Activated naive CD8-positive, alpha-beta T cell (primary cell): ENCODE data around the gene TMEM8B.
A peak's percentile ranks its signal among the peaks of the same experiment; 100 is the strongest.

Experiments
- H3K27ac Mint-ChIP-seq: one replicate; pipeline ENCODE4 v1.8.0; 2021; ENCODE audit warnings: mixed read lengths
- H3K27me3 Mint-ChIP-seq: one replicate; pipeline ENCODE4 v1.8.0; 2021; ENCODE audit warnings: mixed read lengths
- H3K36me3 Mint-ChIP-seq: one replicate; pipeline ENCODE4 v1.8.0; 2021; ENCODE audit warnings: mixed read lengths
- H3K4me1 Mint-ChIP-seq: one replicate; pipeline ENCODE4 v1.8.0; 2021; ENCODE audit warnings: low read depth, mixed read lengths
- H3K4me3 Mint-ChIP-seq: one replicate; pipeline ENCODE4 v1.8.0; 2021; ENCODE audit warnings: mild to moderate bottlenecking, mixed read lengths
- H3K9me3 Mint-ChIP-seq: one replicate; pipeline ENCODE4 v1.8.0; 2021; ENCODE audit warnings: low read depth, mixed read lengths

Gene TMEM8B

GRCh38 chr9:35800530-35800929, 28.5 kb upstream of the TMEM8B start:
- peaks cover 17% of the 10 kb centered on the region for H3K4me1 Mint-ChIP-seq
- no peak overlapping the region for H3K4me3 Mint-ChIP-seq
- no peaks in the 10 kb centered on the region for H3K9me3 Mint-ChIP-seq
- H3K27me3 Mint-ChIP-seq, result no peaks in the 10 kb centered on the region
- H3K27ac Mint-ChIP-seq, result no peak overlapping the region
- peaks cover 17% of the 10 kb centered on the region for H3K36me3 Mint-ChIP-seq

GRCh38 chr9:35801328-35802128, 27.5 kb upstream of the TMEM8B start:
- peaks cover 17% of the 10 kb centered on the region for H3K36me3 Mint-ChIP-seq
- no peaks in the 10 kb centered on the region for H3K9me3 Mint-ChIP-seq
- H3K27ac Mint-ChIP-seq, result no peak overlapping the region
- H3K27me3 Mint-ChIP-seq, result no peaks in the 10 kb centered on the region
- peaks cover 17% of the 10 kb centered on the region for H3K4me1 Mint-ChIP-seq
- H3K4me3 Mint-ChIP-seq, result no peak overlapping the region

GRCh38 chr9:35806101-35806500, 22.9 kb upstream of the TMEM8B start:
- peaks cover 4% of the 10 kb centered on the region for H3K36me3 Mint-ChIP-seq
- H3K4me1 Mint-ChIP-seq, result peaks cover 5% of the 10 kb centered on the region
- H3K27ac Mint-ChIP-seq, result no peak overlapping the region
- H3K4me3 Mint-ChIP-seq, result no peak overlapping the region
- H3K9me3 Mint-ChIP-seq, result no peaks in the 10 kb centered on the region
- H3K27me3 Mint-ChIP-seq, result no peaks in the 10 kb centered on the region

GRCh38 chr9:35808433-35808832, 20.6 kb upstream of the TMEM8B start:
- Mint-ChIP-seq H3K4me1 (peaks cover 24% of the 10 kb centered on the region), H3K9me3 (no peaks in the 10 kb centered on the region), H3K27ac (no peak overlapping the region), H3K4me3 (no peak overlapping the region), H3K36me3 (peaks cover under 1% of the 10 kb centered on the region), H3K27me3 (no peaks in the 10 kb centered on the region)

GRCh38 chr9:35810122-35810521, 18.9 kb upstream of the TMEM8B start:
- no peak overlapping the region for H3K27ac Mint-ChIP-seq
- no peaks in the 10 kb centered on the region for H3K27me3 Mint-ChIP-seq
- peaks cover 33% of the 10 kb centered on the region for H3K4me1 Mint-ChIP-seq
- H3K36me3 Mint-ChIP-seq, result no peaks in the 10 kb centered on the region
- H3K4me3 Mint-ChIP-seq, result no peak overlapping the region
- no peaks in the 10 kb centered on the region for H3K9me3 Mint-ChIP-seq

- peak overlapping the region; percentile 98 for H3K4me3 Mint-ChIP-seq
- no peaks in the 10 kb centered on the region for H3K36me3 Mint-ChIP-seq
- peaks cover 39% of the 10 kb centered on the region for H3K4me1 Mint-ChIP-seq
- peak overlapping the region; percentile 89 for H3K27ac Mint-ChIP-seq
- H3K9me3 Mint-ChIP-seq, result no peaks in the 10 kb centered on the region
- no peaks in the 10 kb centered on the region for H3K27me3 Mint-ChIP-seq
Measured at GRCh38 chr9:35811381-35812024, 17.5 kb upstream of the TMEM8B start.

GRCh38 chr9:35812025-35812602, 16.9 kb upstream of the TMEM8B start, which contains the start of gene SPAG8:
TSS of gene SPAG8 (minus strand) at chr9:35812262. CDS start at chr9:35812147, 115 bp downstream.
- H3K4me3 Mint-ChIP-seq, result peak within 1 kb of the TSS; percentile 98
- no peaks in the 10 kb centered on the region for H3K27me3 Mint-ChIP-seq
- peaks cover 39% of the 10 kb centered on the region for H3K4me1 Mint-ChIP-seq
- H3K36me3 Mint-ChIP-seq, result no peaks in the 10 kb centered on the region
- H3K27ac Mint-ChIP-seq, result peak within 1 kb of the TSS; percentile 89
- no peaks in the 10 kb centered on the region for H3K9me3 Mint-ChIP-seq

- Mint-ChIP-seq H3K4me3 (peak overlapping the region; percentile 98), H3K27me3 (no peaks in the 10 kb centered on the region), H3K9me3 (no peaks in the 10 kb centered on the region), H3K27ac (peak overlapping the region; percentile 87), H3K36me3 (no peaks in the 10 kb centered on the region), H3K4me1 (peaks cover 39% of the 10 kb centered on the region)
Measured at GRCh38 chr9:35813434-35814105, 15.5 kb upstream of the TMEM8B start.

- no peaks in the 10 kb centered on the region for H3K9me3 Mint-ChIP-seq
- H3K36me3 Mint-ChIP-seq, result no peaks in the 10 kb centered on the region
Measured at GRCh38 chr9:35814106-35814840, 14.8 kb upstream of the TMEM8B start.

GRCh38 chr9:35814841-35815543, 14.0 kb upstream of the TMEM8B start, which contains the start of gene HINT2:
TSS of gene HINT2 (minus strand) at chr9:35815042. CDS start at chr9:35814979, 63 bp downstream.
- no peaks in the 10 kb centered on the region for H3K9me3 Mint-ChIP-seq
- H3K4me1 Mint-ChIP-seq, result peaks cover 39% of the 10 kb centered on the region
- peak within 1 kb of the TSS; percentile 98 for H3K4me3 Mint-ChIP-seq

More at GRCh38 chr9:35814106-35814840, 14.8 kb upstream of the TMEM8B start:
- peak overlapping the region; percentile 98 for H3K4me3 Mint-ChIP-seq
- H3K27me3 Mint-ChIP-seq, result no peaks in the 10 kb centered on the region
- peak overlapping the region; percentile 87 for H3K27ac Mint-ChIP-seq
- H3K4me1 Mint-ChIP-seq, result peaks cover 39% of the 10 kb centered on the region

GRCh38 chr9:35816708-35817107, 12.3 kb upstream of the TMEM8B start:
- Mint-ChIP-seq H3K9me3 (no peaks in the 10 kb centered on the region), H3K4me1 (peaks cover 31% of the 10 kb centered on the region), H3K36me3 (no peaks in the 10 kb centered on the region), H3K27me3 (no peaks in the 10 kb centered on the region), H3K4me3 (no peak overlapping the region), H3K27ac (no peak overlapping the region)

More at GRCh38 chr9:35814841-35815543, 14.0 kb upstream of the TMEM8B start, which contains the start of gene HINT2:
- no peaks in the 10 kb centered on the region for H3K27me3 Mint-ChIP-seq
- H3K27ac Mint-ChIP-seq, result peak within 1 kb of the TSS; percentile 99
- H3K36me3 Mint-ChIP-seq, result no peaks in the 10 kb centered on the region

GRCh38 chr9:35818341-35818740, 10.7 kb upstream of the TMEM8B start:
- H3K27ac Mint-ChIP-seq, result no peak overlapping the region
- H3K36me3 Mint-ChIP-seq, result no peaks in the 10 kb centered on the region
- H3K27me3 Mint-ChIP-seq, result no peaks in the 10 kb centered on the region
- H3K9me3 Mint-ChIP-seq, result no peaks in the 10 kb centered on the region
- H3K4me3 Mint-ChIP-seq, result no peak overlapping the region
- H3K4me1 Mint-ChIP-seq, result peaks cover 16% of the 10 kb centered on the region

- Mint-ChIP-seq H3K27me3 (no peaks in the 10 kb centered on the region), H3K4me3 (no peak overlapping the region), H3K4me1 (peaks cover 6% of the 10 kb centered on the region), H3K27ac (no peak overlapping the region), H3K9me3 (no peaks in the 10 kb centered on the region), H3K36me3 (no peaks in the 10 kb centered on the region)
Measured at GRCh38 chr9:35820076-35820475, 9.0 kb upstream of the TMEM8B start.

- Mint-ChIP-seq H3K27me3 (no peaks in the 10 kb centered on the region), H3K27ac (no peak overlapping the region), H3K4me1 (peaks cover 4% of the 10 kb centered on the region), H3K36me3 (no peaks in the 10 kb centered on the region), H3K4me3 (no peak overlapping the region), H3K9me3 (no peaks in the 10 kb centered on the region)
Measured at GRCh38 chr9:35822926-35823325, 6.1 kb upstream of the TMEM8B start.
